ENCODE measurements around the gene ZBP1. TPM values are rescaled to one million over a fixed set of nuclear protein-coding genes. Genes with fewer than 3 reads are reported as not detected.

ZBP1 gene
- total and polyA plus RNA-seq, 10 of the 15 experiments (the other 5 are each of a cell fraction or from before 2014, with no cell fraction given): 0.93 to 10.6 (median 4.8) TPM

DNA sequence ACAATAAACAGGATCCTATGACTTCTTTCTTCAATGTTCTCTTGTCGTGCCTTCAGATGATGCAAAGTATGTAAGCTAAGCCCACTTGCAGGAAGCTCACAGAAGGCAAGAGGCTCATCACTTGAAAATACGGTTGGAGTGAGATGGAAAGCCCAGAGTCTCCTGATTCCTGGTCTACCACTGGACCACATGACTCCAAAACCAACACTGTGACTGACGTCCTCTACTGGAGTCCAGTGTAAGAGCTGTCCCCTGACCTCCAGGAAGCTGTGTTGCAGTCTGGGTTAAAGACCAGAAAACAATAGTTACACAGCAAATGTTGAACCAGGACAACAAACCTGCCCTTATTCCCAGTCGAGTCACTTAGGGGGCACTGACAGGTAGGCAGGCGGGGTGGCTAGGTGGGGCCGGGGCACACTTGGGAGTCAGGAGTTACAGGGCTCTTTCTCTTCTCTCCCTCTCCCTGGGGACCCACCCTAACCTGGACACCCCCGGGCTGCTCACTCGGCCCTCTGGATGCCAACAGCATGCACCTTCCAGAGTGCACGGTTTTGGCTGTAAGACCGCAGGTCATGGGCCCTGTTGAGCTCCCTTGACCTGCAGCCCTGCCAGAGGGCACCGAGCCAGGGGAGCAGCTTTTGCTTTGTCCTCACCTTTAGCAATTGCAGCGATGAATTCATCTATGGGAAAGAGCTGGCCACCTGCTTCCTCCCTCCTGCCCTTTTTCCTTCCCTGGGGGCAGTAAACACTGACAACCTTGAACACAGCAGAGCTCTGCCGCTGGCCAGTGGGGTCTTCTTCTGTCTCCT, 51.9 kb downstream of the ZBP1 start (continued):
- TF ChIP-seq SUPT20H (IDR thresholded peaks at IDR 0.05; ENCODE audit: borderline replicate concordance, control insufficient read depth, low read depth, low read length) (no peak), KDM1A (IDR thresholded peaks at IDR 0.05; ENCODE audit: borderline replicate concordance) (no peak), JUNB (IDR thresholded peaks at IDR 0.05) (no peak)
- TF ChIP-seq, protein P1, sequence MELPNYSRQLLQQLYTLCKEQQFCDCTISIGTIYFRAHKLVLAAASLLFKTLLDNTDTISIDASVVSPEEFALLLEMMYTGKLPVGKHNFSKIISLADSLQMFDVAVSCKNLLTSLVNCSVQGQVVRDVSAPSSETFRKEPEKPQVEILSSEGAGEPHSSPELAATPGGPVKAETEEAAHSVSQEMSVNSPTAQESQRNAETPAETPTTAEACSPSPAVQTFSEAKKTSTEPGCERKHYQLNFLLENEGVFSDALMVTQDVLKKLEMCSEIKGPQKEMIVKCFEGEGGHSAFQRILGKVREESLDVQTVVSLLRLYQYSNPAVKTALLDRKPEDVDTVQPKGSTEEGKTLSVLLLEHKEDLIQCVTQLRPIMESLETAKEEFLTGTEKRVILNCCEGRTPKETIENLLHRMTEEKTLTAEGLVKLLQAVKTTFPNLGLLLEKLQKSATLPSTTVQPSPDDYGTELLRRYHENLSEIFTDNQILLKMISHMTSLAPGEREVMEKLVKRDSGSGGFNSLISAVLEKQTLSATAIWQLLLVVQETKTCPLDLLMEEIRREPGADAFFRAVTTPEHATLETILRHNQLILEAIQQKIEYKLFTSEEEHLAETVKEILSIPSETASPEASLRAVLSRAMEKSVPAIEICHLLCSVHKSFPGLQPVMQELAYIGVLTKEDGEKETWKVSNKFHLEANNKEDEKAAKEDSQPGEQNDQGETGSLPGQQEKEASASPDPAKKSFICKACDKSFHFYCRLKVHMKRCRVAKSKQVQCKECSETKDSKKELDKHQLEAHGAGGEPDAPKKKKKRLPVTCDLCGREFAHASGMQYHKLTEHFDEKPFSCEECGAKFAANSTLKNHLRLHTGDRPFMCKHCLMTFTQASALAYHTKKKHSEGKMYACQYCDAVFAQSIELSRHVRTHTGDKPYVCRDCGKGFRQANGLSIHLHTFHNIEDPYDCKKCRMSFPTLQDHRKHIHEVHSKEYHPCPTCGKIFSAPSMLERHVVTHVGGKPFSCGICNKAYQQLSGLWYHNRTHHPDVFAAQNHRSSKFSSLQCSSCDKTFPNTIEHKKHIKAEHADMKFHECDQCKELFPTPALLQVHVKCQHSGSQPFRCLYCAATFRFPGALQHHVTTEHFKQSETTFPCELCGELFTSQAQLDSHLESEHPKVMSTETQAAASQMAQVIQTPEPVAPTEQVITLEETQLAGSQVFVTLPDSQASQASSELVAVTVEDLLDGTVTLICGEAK (IDR thresholded peaks at IDR 0.05; ENCODE audit: borderline replicate concordance): no peak

DNA sequence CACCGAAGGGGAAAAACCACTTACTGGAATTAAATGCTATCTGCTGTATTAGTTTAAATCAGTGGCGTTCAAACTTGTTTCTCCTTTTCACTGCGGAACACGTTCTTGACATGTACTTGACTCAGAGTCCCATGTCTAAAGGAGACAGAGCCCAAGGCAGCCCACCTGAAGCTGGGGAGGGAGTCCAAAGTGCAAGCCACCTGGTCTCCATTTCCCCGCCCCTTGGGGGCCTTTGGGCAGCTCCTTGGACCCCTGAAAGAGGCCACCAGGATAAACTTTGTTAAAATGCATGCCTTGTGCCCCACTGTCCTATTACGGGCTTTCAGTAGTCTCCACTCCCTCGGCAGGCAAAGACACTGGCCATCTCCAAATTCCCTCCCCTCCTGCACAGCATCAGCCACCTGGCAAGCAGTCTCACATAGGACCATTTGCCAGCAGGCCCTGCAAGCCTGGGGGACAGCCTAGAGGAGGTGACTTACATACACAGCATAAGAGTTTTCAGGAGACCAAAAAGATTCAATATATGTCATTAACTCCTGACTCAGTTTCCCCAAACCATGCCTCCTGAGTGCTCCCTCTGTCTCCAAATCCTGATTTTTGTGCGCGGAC, 52.7 kb downstream of the ZBP1 start:
- intact Hi-C loops (cut with micrococcal nuclease; ENCODE audit: unreplicated experiment): no loop called here
- H3K27ac ChIP-seq (ENCODE audit: control insufficient read depth, insufficient read depth): no peak overlapping the region
- 33% methylated on average over 9 of the region's 9 CpGs for WGBS (ENCODE audit: insufficient coverage, insufficient replicate concordance, low lambda C conversion rate, missing lambda C conversion rate)
- no peaks in the 10 kb centered on the region for H4K20me1 ChIP-seq (ENCODE audit: control insufficient read depth, insufficient read depth)
- H3K4me3 ChIP-seq: no peak overlapping the region
- H3K27me3 ChIP-seq (replicated peaks in 1 of 2; ENCODE audit: control insufficient read depth in 2 of 2, insufficient read depth in 2 of 2, low read length in 1 of 2): peaks cover 0 to 4% of the 10 kb centered on the region in 2 experiments; a peak in 3 of 4 replicates
- H3K36me3 ChIP-seq (ENCODE audit: control insufficient read depth in 2 of 2, insufficient read depth in 2 of 2, low read length in 1 of 2): no peaks in the 10 kb centered on the region
- DNase-seq (ENCODE audit: low read depth, low spot score) (no peak), ATAC-seq (no peak), FAIRE-seq (no peak)
- no peaks in the 10 kb centered on the region for H3K9me3 ChIP-seq (replicated peaks; ENCODE audit: control insufficient read depth, insufficient read depth, low read length)
- no peaks in the 10 kb centered on the region for H3K4me1 ChIP-seq (ENCODE audit: control insufficient read depth, insufficient read depth, low read length)
- ChIA-PET POLR2A (no interaction called here), RAD21 (ENCODE audit: unreplicated experiment) (no interaction called here), SMC1A (ENCODE audit: uncharacterized antibody, unreplicated experiment) (no interaction called here), CTCF (no interaction called here)
- no peak overlapping the region for H3K4me2 ChIP-seq (ENCODE audit: control insufficient read depth, insufficient read depth)
- BruUV-seq (replicated peaks): no TSS peak
- H2AFZ ChIP-seq (ENCODE audit: control insufficient read depth, low read depth, low read length): no peak overlapping the region
- in situ Hi-C loops (cut with MboI): no loop called here
- no peak overlapping the region for H3K9ac ChIP-seq (ENCODE audit: control insufficient read depth, insufficient read depth, low read length)
- H3K79me2 ChIP-seq (ENCODE audit: control insufficient read depth, insufficient read depth, low read length): no peaks in the 10 kb centered on the region
- TF ChIP-seq FOS (IDR thresholded peaks at IDR 0.05; ENCODE audit: borderline replicate concordance, extremely low read depth, insufficient read length) (no peak), IRF4 (IDR thresholded peaks at IDR 0.05; ENCODE audit: low read depth, low read length) (no peak), EGR1 (IDR thresholded peaks at IDR 0.05; ENCODE audit: borderline replicate concordance in 1 of 2, low read depth in 2 of 2, low read length in 2 of 2) (no peak), SMAD5 (IDR thresholded peaks at IDR 0.05; ENCODE audit: low read depth) (no peak), CHD1 (IDR thresholded peaks at IDR 0.05; ENCODE audit: low read depth, low read length) (no peak), SRF (IDR thresholded peaks at IDR 0.05; ENCODE audit: low read depth in 2 of 2, low read length in 2 of 2) (no peak), HCFC1 (IDR thresholded peaks at IDR 0.05; ENCODE audit: low read length) (no peak), TCF12 (IDR thresholded peaks at IDR 0.05; ENCODE audit: low read depth, low read length) (no peak), PAX8 (IDR thresholded peaks at IDR 0.05) (no peak)
- TF ChIP-seq, protein P2, sequence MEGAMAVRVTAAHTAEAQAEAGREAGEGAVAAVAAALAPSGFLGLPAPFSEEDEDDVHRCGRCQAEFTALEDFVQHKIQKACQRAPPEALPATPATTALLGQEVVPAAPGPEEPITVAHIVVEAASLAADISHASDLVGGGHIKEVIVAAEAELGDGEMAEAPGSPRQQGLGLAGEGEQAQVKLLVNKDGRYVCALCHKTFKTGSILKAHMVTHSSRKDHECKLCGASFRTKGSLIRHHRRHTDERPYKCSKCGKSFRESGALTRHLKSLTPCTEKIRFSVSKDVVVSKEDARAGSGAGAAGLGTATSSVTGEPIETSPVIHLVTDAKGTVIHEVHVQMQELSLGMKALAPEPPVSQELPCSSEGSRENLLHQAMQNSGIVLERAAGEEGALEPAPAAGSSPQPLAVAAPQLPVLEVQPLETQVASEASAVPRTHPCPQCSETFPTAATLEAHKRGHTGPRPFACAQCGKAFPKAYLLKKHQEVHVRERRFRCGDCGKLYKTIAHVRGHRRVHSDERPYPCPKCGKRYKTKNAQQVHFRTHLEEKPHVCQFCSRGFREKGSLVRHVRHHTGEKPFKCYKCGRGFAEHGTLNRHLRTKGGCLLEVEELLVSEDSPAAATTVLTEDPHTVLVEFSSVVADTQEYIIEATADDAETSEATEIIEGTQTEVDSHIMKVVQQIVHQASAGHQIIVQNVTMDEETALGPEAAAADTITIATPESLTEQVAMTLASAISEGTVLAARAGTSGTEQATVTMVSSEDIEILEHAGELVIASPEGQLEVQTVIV (IDR thresholded peaks at IDR 0.05; ENCODE audit: borderline replicate concordance, partially characterized antibody): no peak
- TF ChIP-seq, protein P3, sequence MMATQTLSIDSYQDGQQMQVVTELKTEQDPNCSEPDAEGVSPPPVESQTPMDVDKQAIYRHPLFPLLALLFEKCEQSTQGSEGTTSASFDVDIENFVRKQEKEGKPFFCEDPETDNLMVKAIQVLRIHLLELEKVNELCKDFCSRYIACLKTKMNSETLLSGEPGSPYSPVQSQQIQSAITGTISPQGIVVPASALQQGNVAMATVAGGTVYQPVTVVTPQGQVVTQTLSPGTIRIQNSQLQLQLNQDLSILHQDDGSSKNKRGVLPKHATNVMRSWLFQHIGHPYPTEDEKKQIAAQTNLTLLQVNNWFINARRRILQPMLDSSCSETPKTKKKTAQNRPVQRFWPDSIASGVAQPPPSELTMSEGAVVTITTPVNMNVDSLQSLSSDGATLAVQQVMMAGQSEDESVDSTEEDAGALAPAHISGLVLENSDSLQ (IDR thresholded peaks at IDR 0.05): no peak
